Measurements from ENCODE around the gene PAX5.

DNA sequence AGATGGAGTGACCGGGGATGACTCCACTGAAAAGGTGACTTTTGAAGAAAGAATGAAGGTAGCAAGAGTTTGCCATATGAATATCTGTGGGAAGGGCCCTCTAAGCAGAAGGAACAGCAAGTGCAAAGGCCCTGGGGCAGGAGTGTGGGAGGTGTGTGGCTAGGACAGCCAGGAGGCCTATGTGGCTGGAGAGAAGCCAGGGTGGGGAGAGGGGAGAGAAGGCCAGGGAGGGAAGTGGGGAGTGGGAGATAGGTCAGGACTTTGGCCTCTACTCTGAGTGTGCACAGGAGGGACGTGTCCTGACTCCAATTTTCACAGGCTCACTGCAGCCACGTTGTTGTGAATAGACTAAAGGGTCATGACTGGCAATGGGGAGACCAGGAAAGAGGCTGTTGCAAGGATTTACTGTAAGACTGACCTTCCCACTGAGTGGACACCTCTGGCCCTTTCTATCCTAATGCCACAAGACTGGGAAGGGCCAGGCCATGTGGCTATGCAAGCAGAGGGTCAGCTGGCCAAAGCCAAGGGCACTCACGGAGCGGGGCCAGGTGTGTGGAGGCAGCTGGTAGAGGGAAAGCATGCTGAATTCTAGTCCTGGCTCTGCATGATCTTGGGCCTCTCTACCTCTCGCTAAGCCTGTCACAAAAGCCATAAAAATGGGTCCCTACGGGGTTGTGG is 172.4 kb downstream of the PAX5 start:
- TF ChIP-seq, protein P1, sequence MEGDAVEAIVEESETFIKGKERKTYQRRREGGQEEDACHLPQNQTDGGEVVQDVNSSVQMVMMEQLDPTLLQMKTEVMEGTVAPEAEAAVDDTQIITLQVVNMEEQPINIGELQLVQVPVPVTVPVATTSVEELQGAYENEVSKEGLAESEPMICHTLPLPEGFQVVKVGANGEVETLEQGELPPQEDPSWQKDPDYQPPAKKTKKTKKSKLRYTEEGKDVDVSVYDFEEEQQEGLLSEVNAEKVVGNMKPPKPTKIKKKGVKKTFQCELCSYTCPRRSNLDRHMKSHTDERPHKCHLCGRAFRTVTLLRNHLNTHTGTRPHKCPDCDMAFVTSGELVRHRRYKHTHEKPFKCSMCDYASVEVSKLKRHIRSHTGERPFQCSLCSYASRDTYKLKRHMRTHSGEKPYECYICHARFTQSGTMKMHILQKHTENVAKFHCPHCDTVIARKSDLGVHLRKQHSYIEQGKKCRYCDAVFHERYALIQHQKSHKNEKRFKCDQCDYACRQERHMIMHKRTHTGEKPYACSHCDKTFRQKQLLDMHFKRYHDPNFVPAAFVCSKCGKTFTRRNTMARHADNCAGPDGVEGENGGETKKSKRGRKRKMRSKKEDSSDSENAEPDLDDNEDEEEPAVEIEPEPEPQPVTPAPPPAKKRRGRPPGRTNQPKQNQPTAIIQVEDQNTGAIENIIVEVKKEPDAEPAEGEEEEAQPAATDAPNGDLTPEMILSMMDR (conservative IDR thresholded peaks at IDR 0.05; ENCODE audit: low read length): no peak
- TF ChIP-seq EZH2phosphoT487 (IDR thresholded peaks at IDR 0.05; ENCODE audit: borderline replicate concordance, low read depth, low read length): no peak
